HPDE6-E6E7 (cell line): ENCODE measurements around the gene TSN.
"Not testable (repeated sequence)": the region's sequence is repeated elsewhere in the genome, so short reads cannot be mapped to it uniquely, and the experiment has no call there.

Source experiments
- DNase-seq: peaks from one replicate; pipeline ENCODE4 v3.0.0; 2011; ENCODE audit warnings: missing footprints; ENCODE audit errors: extremely low spot score

TSN gene

DNA sequence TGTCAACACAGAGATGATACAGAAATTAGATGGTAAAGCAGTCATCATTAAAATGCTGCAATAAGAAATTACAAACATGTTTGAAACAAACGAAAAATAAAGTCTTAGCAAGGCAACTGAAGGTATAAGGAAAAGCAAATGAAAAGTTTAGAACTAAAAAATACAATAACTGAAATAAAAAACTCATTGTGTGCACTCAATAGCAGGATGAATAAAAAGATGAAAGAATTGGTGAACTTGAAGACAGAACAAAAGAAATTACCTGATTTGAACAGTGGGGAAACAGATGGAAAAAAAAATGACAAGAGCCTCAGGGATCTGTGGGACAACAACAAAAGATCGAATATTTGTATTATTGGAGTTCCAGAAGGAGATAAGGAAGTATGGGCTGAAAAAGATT, 46.5 kb downstream of the TSN start:
- no peak for DNase-seq

DNA sequence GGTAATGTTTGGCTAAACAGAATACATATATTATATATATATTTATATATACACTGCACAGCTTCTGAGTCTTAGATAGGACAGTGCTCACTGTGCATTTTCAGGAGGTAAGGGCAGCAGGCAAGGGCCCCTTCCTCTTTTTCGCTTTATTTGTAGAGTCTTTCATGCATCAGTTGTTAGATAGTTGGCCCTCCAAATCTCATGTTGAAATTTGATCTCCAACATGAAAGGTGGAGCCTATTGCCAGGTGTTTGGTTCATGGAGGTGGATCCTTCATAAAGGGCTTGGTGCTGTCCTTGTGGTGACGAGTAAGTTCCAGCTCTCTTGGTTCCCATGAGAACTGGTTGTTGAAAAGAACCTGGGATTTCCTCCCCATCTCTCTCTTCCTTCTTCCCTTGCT, 48.1 kb downstream of the TSN start:
- DNase-seq, result no peak

DNA sequence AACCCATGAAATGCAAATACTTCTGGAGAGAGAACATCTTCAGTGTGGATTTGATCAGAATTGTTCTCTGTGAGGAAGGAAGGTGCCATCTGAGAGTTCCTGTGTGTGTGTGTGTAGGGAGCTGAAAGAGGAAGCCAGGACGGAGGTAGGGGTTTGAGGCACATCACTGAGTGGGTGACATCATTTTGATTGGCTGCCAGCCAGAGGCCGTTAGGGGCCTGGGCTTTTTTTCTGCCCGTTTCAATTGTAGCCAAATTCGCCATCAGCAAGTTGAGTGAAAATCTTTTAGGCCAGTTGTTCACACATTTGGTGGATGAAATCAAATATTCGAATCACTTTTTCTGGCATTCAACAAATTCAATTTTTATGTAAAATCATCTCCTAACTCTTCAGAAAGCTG, 48.9 kb downstream of the TSN start:
- DNase-seq, result no peak

DNA sequence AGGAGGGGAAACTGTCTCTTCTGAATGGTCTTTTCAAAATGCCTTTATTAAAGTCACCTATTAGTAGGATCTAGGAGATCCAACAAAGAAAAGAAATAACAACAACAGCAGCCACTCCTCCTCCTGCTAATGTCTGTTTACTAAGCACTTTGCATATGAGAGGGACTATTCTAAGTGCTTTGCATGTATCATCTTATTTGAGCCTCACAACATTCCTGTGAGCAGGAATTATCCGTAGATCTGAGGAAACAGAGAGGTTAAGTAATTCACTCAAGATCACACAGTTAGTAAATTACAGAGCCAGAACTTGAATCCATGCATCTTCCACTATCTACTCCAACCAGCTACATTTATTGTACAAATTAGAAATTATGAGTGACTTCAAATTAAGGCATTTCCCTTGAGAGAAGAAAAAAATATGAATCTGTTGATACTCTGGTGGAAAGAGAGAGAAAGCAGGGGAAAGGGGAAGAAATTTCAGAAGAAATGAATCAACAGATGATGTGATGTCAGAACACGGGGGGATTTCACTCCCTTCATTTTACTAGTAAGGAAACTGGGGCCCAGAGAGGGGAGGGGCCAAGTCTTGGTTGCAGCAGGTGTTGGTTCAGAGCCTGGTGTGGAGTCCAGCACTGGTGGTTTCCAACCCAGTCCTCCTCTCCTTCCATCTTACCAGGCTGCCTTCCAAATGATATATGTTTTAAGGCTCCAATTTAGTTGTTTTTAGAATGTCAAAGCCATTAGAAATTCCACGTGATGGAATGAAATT, 49.7 kb downstream of the TSN start:
- DNase-seq, result no peak

DNA sequence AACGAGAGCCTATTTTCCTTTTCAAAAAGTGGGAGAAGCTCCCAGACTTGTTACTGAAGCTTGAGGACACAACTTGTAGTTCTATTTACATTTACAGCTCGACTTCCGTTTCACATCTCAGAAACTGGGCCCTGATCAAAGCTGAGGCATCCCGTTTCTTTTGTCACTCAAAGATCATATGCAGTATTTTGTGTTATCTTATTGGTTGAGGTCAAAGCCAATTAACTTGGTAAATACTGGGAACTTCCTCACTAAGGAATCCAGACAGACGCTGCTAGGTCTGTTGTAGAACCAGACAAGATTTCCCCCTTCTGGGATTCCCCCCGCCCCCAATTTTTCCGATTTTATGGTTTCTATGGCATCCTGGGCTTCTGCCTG, 50.3 kb downstream of the TSN start:
- no peak for DNase-seq

DNA sequence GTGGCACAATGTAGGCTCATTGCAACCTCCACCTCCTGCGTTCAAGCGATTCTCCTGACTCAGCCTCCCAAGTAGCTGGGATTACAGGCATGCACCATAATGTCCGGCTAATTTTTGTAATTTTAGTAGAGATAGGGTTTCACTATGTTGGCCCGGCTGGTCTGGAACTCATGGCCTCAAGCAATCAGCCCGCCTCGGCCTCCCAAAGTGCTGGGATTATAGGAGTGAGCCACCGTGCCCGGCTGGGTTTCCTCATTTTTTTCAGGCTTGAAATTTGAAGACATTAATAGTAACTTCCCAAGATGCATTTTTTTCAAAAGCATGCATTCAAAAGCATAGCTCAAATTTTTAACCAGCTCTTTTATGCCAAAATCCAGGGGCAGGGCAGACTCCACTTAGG, 52.3 kb downstream of the TSN start:
- DNase-seq, result not testable (repeated sequence)

DNA sequence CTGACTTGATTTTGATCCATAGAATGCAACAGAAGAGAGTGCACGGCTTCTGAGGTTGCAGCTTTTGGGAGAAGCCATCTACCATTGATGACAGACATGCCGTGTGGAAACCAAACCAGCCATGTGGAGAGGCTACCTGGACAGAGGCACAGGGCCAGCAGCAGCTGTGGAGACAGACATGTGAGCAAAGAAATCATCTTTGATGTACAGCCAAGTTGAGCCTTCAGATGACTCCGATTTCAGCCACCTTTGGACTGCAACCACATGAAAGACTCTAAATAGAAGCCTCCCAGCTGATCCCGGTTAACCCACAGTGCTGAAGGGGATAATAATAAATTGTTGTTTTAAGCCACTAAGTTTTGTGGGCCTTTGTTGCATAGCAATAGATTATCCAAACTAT, 54.2 kb downstream of the TSN start:
- no peak for DNase-seq

DNA sequence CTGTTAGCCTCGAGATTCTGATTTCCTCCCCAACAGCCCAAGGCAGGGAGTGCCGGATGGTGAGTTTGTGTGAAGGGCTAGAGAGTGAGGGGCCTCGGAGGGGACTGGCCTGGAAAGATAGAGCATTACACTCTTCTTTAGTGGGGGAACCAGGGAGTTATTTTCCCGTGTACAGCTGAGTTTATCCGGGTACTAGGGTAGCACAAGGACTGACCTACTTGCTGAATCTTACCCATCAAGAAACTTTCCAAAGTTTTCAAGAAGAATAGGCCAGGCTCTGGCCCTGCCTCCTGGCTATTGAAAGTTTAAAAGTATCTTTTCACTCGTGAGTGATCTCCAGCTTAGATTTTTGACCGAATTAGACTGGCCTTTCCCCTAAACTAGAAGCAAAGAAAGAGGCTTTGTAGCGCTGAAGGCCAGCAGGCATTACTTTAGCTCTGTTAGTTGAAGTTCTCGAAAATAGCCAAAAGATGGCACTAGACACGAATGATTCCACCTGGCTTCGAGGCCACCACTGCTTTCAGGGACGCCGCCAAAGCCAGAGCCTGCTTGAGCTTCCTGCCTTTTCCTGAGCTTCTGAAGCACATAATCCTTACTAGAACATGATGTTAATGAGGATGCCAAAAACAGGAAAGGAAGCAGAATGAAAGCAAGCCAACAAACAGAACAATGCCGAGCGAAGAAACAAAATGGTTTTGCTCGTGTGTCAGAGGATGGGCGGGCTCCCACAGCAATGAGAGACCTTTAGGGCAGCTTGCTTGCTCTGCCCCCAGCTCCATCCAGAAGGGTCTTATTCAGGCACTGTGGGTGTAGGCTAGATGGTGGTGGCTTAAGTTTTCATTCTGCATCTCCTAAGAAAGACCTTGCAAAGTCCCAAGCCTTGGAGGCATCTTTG, 55.8 kb downstream of the TSN start:
- peak; percentile 37 for DNase-seq

DNA sequence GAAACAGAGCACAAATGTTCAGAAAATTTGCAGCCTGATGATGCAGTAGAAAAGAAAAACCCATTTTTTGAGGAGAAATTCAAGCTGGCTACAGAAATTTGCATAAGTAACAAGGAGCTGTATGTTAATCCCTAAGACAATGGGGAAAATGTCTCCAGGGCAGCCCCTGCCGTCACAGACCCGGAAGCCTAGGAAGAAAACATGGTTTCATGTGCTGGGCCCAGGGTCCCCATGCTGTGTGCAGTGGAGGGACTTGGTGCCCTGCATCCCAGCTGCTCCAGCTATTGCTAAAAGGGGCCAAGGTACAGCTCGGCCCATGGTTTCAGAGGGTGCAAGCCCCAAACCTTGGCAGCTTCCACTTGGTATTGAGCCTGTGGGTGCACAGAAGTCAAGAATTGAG, 57.6 kb downstream of the TSN start:
- DNase-seq, result not testable (repeated sequence)

DNA sequence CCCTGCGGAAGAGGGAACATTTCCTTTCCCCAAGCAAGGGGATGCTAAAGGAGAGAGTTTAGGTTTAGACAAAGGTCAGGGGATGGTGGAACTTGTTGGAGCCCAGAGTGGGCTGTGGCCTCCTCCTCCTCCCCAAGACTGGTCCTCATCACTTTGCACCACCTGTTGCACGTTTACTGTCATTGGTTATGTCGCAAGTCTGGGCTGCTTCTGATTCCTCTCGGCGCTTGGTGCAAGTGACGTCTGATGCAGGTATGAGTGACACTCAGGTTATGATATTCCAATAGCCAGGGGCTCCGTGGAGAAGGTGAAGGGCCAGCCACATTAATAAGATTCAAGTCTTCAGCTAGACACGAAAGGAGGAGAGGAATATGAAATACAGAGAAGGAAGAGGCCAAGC, 59.8 kb downstream of the TSN start:
- no peak for DNase-seq

DNA sequence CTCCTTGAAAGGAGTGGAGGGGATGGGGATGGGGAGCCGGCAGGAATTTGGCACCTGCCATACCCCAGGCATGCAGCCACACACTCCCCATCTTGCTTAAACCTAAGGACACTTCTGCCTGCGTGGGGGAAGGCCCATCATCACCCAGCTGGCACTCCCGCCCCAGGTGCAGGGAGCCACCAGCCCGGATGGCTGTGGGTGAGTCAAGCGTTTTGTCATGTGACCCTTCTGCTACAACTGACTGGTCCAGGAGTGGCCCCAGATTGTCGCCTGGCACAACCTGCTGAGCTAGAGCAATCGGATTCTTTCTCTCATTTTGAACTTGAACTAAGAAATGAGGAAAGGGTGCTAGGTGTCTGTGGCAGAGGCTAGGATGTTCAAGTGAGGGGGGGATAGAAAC, 61.3 kb downstream of the TSN start:
- DNase-seq, result no peak

DNA sequence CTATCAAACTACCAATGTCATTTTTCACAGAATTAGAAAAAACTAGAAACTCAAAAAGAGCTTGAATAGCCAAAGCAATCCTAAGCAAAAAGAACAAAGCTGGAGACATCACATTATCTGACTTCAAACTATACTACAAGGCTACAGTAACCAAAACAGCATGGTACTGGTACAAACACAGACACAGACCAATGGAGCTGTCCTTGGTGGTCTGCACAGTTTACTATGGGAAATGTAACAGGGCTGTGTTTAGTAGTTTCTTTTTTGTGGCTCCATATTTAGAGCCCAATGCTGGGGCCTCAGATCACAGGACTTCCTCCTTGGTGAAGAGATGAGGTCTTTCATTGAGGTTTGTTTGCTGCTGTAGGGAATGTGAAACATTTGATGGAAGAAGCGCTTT, 61.9 kb downstream of the TSN start:
- DNase-seq, result not testable (repeated sequence)
